HG03135 (cell line): ENCODE measurements around the gene RIMBP2.
"Not testable (repeated sequence)": the region's sequence is repeated elsewhere in the genome, so short reads cannot be mapped to it uniquely, and the experiment has no call there.

ENCODE experiments used
- ATAC-seq: cut with Tn5 transposase; IDR thresholded peaks from one replicate; pipeline ENCODE4 v1.9.1; 2021; ENCODE audit warnings: mild to moderate bottlenecking, moderate library complexity; ENCODE audit not compliant: unreplicated experiment

RIMBP2 gene

GRCh38 chr12:130609966-130610365, 106.1 kb downstream of the RIMBP2 start:
- no peak for ATAC-seq

GRCh38 chr12:130608831-130609230, 107.3 kb downstream of the RIMBP2 start:
- no peak for ATAC-seq

- no peak for ATAC-seq
These were observed 108.0 kb downstream of the RIMBP2 start for GRCh38 chr12:130608132-130608531.

- no peak for ATAC-seq
These were observed 109.9 kb downstream of the RIMBP2 start for GRCh38 chr12:130606231-130606630.

- no peak for ATAC-seq
These were observed 112.6 kb downstream of the RIMBP2 start for GRCh38 chr12:130603396-130603965.

GRCh38 chr12:130602251-130602650, 113.8 kb downstream of the RIMBP2 start:
- ATAC-seq = no peak

- no peak for ATAC-seq
These were observed 114.8 kb downstream of the RIMBP2 start for GRCh38 chr12:130601327-130601726.

GRCh38 chr12:130596241-130596640, 119.9 kb downstream of the RIMBP2 start:
- no peak for ATAC-seq

- ATAC-seq = no peak
These were observed 120.5 kb downstream of the RIMBP2 start for GRCh38 chr12:130595566-130595965.

GRCh38 chr12:130593056-130593455, 123.0 kb downstream of the RIMBP2 start:
- ATAC-seq = no peak

GRCh38 chr12:130592641-130593040, 123.5 kb downstream of the RIMBP2 start:
- no peak for ATAC-seq

GRCh38 chr12:130591736-130592135, 124.4 kb downstream of the RIMBP2 start:
- ATAC-seq = no peak

- ATAC-seq = no peak
These were observed 125.4 kb downstream of the RIMBP2 start for GRCh38 chr12:130590685-130591084.

GRCh38 chr12:130589540-130590317, 126.4 kb downstream of the RIMBP2 start:
- ATAC-seq = no peak

- no peak for ATAC-seq
These were observed 127.2 kb downstream of the RIMBP2 start for GRCh38 chr12:130588696-130589539.

GRCh38 chr12:130587966-130588365, 128.1 kb downstream of the RIMBP2 start:
- no peak for ATAC-seq

- not testable (repeated sequence) for ATAC-seq
These were observed 131.6 kb downstream of the RIMBP2 start for GRCh38 chr12:130584475-130584874.

- ATAC-seq = no peak
These were observed 132.3 kb downstream of the RIMBP2 start for GRCh38 chr12:130583800-130584199.

GRCh38 chr12:130583317-130583716, 132.8 kb downstream of the RIMBP2 start:
- no peak for ATAC-seq

GRCh38 chr12:130582286-130582685, 133.8 kb downstream of the RIMBP2 start:
- no peak for ATAC-seq

- ATAC-seq = no peak
These were observed 134.3 kb downstream of the RIMBP2 start for GRCh38 chr12:130581782-130582181.

GRCh38 chr12:130579231-130579630, 136.9 kb downstream of the RIMBP2 start:
- no peak for ATAC-seq
